NCI-H146 treated with DMSO at 0.1 percent for 48 hours (cell line): ENCODE results near the gene ETV3L.
"Not testable (repeated sequence)": the region's sequence is repeated elsewhere in the genome, so short reads cannot be mapped to it uniquely, and the experiment has no call there.

Experiments
- DNase-seq: peaks from one replicate; lab custom pipeline; 2025; ENCODE audit not compliant: unreplicated experiment; lab: John Stamatoyannopoulos, UW

Gene ETV3L

DNA sequence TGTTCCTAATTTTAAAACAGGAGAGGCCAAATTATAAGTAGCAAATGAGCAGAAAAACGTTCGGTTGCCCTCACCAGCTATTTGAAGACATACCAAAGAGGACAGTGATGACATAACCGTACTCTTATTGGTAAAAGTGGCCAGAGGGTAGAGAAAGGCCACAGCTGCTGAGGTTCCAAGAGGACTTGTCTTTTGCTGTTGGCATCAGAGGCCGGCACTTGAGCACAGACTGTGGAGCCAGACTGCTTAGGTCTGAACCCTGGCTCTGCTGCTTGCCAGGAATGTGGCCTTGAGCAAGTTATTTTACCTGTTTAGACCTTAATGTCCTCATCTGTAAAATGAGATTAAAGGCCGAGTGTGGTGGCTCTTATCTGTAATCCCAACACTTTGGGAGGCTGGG, 14.9 kb downstream of the ETV3L start:
- no peak for DNase-seq

- DNase-seq: no peak
These were observed 17.9 kb downstream of the ETV3L start for GRCh38 chr1:157081707-157082106.

DNA sequence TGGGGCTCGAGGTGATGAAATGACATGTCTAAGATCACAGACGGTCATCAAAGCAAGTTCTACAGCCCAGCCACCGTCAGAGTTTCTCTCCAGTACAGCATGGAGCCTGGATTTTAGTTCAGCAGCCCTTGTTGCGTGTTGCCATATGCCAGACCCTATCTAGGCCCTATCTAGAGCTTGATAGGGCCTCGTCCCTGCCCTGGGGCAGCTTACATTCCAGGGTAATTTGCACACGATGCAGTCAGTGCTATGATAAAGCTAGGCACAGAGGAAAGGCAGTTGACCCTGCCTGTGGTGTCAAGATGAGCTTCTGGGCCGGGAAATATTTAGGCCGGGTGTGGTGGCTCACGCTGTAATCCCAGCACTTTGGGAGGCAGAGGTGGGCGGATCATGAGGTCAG, 18.9 kb downstream of the ETV3L start:
- DNase-seq: no peak

- DNase-seq: no peak
These were observed 22.2 kb downstream of the ETV3L start for GRCh38 chr1:157077394-157077793.

DNA sequence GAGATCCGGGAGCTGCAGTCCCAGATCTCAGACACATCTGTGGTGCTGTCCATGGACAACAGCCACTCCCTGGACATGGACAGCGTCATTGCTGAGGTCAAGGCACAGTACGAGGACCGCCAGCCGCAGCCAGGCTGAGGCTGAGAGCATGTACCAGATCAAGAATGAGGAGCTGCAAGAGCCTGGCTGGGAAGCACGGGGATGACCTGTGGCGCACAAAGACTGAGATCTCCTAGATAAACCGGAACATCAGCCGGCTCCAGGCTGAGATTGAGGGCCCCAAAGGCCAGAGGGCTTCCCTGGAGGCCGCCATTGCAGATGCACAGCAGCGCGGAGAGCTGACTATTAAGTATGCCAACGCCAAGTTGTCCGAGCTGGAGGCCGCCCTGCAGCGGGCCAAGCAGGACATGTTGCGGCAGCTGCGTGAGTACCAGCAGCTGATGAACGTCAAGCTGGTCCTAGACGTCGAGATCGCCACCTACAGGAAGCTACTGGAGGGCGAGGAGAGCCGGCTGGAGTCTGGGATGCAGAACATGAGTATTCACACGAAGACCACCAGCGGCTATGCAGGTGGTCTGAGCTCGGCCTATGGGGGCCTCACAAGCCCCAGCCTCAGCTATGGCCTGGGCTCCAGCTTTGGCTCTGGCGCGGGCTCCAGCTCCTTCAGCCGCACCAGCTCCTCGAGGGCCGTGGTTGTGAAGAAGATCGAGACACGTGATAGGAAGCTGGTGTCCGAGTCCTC, 25.5 kb downstream of the ETV3L start:
- DNase-seq: peak; percentile 56

DNA sequence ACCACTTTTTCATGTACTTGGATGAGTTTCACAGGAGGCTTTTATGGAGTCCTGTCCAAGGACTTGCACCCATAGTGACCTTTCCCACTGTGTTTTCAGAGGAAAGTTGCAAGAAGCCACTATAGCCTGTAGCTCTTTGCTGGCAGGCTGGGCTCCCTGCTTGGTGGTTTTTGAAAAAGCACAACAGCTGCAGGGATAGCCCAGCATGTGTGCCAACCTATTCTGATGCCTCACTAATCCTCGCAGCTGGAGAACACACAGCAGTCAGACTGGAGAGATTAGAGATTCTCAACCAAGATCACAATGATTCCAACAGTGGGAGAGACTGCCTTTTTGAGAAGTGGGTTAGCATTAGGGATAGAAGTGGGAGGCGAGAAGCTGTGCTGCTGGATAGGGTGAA, 30.0 kb downstream of the ETV3L start:
- DNase-seq: peak; percentile 39

- DNase-seq: not testable (repeated sequence)
These were observed 40.4 kb downstream of the ETV3L start for GRCh38 chr1:157059241-157059640.

- DNase-seq: no peak
These were observed 43.3 kb downstream of the ETV3L start for GRCh38 chr1:157056269-157056668.

GRCh38 chr1:157055729-157056128, 43.9 kb downstream of the ETV3L start:
- not testable (repeated sequence) for DNase-seq

GRCh38 chr1:157050836-157051235, 48.8 kb downstream of the ETV3L start:
- DNase-seq: no peak

DNA sequence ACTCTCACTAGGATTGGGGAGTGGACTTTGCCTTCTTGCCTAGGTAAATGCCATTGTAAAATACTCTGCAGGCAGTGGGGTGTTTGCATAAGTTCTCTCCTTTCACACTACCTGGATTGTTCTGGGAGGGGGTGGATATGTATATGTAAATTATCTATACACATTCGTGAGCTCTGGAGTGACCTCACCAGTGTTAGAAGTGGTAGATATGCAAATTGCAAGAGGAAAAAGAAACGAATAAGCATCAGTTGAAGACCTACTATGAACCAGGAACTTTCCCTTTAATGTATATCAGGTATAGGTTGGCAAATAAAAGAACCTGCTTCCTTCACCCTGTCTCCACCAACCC, 52.6 kb downstream of the ETV3L start:
- no peak for DNase-seq

DNA sequence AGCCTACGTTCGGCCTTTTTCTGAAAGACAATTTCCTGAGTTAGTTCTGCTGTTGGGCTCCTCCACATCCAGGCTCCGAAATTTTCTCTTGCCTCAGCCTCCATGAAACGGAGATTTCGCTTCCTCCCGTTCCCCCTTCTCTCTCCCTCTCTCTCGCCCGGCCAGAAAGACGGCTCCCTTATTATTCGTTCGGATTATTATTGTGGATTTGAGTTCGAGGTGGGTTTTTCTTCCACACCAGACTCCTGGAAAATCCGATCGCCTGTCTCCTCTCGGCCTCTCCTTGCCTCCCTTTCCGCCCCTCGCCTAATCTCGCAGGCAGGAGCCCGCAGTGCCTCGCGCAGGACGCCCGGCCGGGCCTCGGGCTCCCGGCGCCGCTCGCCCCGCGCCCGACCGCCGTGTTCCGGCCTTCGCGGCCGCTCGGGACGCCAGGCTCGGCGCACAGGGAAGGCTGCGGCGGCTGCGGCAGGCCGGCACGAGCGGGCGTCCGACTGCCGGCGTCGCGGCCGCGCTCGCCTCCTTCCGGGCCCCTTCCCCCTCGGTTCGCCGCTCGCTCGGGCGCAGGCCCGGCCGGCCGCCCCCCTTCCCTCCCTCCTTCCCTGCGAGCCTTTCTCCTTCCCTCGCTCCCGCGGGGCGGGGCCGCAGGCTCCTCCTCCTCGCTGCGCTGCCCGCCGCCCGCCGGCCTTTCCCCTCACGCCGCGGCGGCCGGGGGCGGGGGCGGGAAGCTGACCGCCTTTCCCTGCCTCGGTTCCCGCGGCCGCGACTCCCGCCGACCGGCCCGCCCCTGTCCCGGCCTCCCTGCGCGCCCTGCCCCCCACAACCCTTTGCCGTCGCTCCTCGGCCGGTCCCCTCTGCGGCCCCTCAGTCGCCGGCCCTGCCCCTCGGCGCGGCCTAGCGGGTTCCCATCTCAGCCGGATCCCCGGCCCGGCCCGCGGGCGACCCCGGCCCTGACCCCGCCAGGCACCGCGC, 54.1 kb downstream of the ETV3L start, which contains the start of gene ARHGEF11:
ARHGEF11 (minus strand) TSS at position 493 of the 969 bp plus-strand sequence. CDS start 1,412 bp downstream, outside the sequence.
- peak; percentile 72 for DNase-seq

DNA sequence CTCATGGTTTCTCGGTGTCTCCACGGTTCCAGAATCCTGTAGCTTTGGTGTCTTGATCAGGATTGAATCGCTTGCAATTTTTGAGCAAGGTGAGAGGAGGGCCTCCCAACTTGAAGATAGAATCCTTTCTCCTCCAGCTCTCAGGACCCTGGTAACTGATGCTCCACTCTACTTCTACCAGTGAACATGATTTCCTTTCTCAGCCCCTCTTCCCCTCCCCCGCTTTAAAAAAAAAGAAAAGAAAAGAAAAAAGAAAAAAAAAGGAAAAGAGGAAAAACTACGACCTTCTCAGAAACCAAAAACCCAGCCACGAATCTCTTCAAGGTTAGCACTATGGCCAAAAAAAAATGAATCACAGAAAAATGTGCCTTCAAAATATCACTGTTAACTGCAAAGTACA, 55.3 kb downstream of the ETV3L start:
- no peak for DNase-seq

GRCh38 chr1:157043685-157044084, 55.9 kb downstream of the ETV3L start:
- no peak for DNase-seq

GRCh38 chr1:157042846-157043245, 56.8 kb downstream of the ETV3L start:
- no peak for DNase-seq
